HG02973 (cell line): ENCODE measurements around the gene NUBPL.
"Not testable (repeated sequence)": the region's sequence is repeated elsewhere in the genome, so short reads cannot be mapped to it uniquely, and the experiment has no call there.

Experiments
- ATAC-seq: cut with Tn5 transposase; IDR thresholded peaks from one replicate; pipeline ENCODE4 v1.9.1; 2021; ENCODE audit warnings: moderate library complexity; ENCODE audit not compliant: unreplicated experiment

NUBPL gene

DNA sequence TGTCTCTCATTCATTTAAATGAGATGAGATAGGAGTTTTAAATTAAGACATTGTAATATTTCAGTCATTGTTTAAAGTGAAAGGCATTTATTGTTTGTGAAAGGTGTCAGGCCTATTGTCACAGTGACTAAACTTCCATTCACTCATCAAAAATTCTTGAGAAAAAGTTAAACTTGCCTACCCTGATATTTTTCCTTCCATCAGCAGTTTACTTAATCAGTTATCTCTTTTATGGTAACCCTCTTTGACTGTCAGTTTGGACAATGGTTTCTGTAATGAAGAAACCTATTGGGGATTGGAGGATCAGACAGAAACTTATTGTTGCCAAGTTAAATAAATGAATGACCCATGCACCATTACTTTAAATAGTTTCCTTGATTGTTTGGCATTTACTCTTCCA lies 241.6 kb downstream of the NUBPL start:
- ATAC-seq = no peak

DNA sequence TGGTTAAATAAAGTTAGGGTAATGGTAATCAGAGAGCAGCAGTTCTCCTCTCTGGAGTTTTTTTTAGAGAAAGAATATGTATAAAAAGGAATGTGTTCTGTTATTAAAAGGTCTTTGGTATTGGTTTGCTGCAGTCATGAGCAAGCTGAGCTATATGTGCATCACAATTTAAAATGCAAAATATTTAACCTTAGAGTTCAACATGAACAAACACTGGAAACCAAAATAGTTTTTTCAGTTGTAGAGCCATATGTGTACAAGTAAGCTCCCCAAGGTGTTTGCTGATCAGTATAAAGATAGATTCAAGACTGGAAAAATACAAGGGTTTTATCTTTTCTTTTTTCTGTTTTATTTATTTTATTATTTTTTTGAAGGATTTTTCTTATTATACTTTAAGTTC lies 245.0 kb downstream of the NUBPL start:
- no peak for ATAC-seq

DNA sequence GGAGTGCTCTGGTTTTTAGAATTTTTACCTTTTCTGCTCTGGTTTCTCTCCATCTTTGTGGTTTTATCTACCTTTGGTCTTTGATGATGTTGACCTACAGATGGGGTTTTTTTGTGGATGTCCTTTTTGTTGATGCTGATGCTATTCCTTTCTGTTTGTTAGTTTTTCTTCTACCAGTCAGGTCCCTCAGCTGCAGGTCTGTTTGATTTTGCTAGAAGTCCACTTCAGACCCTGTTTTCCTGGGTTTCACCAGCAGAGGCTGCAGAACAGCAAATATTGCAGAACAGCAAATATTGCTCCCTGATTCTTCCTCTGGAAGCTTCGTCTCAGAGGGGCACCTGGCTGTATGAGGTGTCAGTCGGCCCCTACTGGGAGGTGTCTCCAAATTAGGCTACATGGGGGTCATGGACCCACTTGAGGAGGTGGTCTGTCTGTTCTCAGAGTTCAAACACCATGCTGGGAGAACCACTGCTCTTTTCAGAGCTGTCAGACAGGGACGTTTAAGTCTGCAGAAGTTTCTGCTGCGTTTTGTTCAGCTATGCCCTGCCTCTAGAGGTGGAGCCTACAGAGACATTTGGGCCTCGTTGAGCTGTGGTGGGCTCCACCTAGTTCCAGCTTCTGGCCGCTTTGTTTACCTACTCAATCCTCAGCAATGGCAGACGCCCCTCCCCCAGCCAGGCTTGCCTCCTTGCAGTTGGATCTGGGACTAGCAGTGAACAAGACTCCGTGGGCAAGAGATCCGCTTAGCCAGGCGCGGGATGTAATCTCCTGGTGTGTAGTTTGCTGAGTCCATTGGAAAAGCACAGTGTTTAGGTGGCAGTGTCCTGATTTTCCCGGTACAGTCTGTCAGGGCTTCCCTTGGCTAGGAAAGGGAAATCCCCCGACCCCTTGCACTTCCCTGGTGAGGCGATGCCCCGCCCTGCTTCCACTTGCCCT lies 250.8 kb downstream of the NUBPL start:
- not testable (repeated sequence) for ATAC-seq

DNA sequence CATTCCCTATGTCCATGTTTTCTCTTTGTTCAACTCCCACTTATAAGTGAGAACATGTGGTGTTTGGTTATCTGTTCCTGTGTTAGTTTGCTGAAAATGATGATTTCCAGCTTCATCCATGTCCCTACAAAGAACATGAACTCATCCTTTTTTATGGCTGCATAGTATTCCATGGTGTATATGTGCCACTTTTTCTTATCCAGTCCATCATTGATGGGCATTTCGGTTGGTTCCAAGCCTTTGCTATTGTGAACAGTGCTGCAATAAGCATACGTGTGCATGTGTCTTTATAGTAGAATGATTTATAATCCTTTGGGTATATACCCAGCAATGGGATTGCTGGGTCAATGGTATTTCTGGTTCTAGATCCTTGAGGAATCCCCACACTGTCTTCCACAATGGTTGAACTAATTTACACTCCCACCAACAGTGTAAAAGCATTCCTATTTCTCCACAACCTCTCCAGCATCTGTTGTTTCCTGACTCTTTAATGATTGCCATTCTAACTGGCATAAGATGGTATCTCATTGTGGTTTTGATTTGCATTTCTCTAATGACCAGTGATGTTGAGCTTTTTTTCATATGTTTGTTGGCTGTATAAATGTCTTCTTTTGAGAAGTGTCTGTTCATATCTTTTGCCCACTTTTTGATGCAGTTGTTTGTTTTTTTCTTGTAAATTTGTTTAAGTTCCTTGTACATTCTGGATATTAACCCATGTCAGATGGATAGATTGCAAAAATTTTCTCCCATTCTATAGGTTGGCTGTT lies 252.7 kb downstream of the NUBPL start:
- not testable (repeated sequence) for ATAC-seq

DNA sequence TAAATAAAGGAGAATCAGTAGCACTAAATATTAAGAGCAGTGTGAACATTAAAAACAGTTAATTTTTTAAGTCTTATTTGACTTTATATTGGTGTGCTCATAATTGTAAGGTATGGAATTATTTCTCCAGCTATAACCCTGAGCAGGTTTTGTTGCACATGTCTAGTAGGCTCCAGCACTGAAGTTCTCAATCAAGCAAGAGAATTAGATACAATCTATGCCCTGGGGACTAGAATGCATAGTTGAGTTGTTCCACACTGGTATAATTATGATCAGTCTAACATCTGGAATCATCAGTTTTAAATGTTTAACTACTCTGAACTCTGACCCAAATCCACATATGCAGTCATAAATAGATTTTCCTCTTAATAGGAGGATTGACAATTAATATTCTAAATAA lies 258.1 kb downstream of the NUBPL start:
- no peak for ATAC-seq

DNA sequence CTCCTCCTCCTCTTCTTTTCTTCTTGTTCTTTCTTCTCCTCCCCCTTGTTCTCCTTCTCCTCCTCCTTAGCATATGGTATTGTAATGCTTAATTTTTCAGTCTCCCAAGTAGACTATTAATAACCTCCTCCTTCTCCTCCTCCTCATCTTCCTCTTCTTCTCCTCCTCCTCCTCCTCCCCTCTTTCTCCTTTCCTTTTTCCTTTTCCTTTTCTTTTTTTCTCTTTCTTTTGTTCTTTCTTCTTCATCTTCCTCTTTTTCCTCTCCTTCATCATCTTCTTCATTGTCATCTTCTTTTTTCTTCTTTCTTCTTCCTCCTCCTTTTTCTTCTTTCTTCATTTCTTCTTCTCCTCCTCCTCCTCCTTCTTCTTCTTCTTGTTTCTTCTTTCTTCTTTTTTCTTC lies 264.3 kb downstream of the NUBPL start:
- ATAC-seq = no peak

DNA sequence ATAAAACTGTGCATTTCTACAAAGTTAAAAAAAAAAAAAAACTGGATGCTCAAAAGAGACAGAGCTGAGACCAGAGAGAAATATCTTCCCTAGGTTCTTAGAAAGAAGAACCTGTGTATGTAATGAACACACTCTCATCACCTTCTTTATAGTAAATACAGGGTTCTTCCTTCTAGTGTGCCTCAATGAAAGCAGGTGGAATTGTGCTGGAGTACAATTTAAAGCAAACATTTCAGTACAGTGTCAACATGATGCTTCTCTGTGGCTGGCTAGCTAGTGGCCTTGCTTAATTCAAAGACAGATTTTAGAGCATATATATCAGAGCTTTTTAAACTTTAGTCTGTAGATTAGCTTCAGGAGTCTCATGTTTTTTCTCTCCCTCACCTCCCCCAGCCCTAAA lies 266.1 kb downstream of the NUBPL start:
- no peak for ATAC-seq

DNA sequence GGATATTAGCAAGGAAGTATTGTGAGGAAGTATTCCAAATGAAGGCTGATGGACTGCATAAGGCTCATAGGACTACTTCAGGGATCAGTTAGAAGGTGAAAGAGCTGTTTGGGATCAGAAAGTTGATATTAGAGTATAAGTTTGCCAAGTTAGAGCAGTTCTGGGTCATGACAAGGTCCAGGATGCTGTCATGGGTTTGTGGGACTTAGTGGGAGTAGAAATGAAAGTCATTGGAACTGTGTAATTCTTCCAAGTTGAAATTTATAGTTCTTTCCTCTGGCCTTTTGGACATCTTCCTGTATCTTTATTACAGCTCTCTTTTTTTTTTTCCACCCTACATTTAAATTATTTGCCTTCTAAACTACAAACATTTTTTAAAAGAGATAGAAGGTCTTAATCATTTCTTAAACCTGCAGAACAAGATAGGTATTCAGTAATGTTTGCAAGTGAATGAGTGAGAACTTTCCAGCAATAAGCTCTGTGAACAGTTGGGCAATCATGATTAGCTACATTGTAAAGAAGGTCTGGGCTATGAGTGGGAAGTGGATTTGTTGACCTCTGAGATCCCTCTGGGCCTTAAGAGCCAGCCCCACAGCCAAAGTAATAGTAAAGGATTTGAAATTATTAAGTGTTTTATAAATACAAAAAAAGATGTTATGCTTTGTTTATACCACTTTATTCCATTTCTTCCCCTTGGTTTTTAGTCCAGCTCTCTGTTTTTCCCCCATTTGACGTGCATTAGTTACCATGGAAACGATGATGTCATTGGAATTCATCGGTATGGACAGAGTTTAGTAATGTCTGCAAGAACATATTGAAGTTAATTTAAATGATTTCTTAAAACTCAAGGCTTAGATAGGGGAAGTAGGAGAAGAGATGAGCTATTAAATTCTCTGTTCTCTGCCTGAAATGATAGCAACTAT lies 268.0 kb downstream of the NUBPL start:
- no peak for ATAC-seq

DNA sequence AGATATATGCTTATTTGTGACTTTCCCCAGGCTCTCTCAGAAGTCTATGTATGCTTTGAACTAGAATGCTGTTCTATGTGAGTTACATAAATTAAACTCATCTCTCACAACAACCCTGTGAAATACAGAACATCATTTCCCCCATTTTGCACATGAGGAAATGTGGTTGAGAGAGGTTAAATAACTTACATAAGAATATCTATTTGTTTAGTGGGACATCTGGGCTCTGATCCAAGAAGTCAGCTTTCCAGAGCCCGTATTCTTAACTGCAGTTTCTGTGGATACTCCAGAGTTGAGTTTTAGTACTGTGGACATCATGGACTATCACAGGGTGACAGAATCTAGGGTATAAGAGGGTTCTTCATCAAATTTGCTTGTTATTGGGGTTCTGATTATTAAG lies 273.4 kb downstream of the NUBPL start:
- no peak for ATAC-seq

DNA sequence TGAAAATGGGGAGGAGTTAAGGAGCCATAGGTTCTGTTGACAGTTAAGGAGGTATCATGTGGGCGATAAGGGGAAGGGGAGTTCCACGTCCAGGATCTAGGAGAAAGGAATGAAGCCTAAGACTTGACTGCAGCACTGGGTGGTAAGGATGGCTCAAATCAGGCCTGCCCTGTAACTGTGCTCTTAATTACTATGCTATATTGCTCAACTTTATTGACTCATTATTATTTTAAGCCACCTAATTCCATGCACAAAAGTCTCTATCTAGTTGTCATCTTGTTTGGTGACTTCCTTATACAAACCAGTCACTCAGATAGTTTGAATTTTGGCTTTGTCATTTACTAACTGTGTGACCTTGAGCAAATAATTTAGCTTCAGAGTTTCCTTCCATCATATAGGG lies 273.8 kb downstream of the NUBPL start:
- ATAC-seq = no peak

DNA sequence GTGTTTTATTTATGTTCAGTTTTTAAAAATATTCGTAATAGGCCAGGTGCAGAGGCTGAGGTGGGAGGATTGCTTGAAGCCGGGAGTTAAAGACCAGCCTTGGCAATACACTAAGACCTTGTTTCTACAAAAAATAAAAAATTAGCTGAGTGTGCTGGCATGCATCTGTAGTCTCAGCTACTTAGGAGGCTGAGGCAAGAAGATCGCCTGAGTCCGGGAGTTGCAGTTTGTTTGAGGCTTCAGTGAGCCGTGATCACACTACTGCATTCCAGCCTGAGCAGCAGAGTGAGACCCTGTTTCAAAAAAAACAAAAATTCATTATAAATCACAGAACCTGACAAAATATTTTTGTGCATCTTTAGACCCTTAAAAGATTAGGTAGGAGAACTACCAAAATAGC lies 275.8 kb downstream of the NUBPL start:
- no peak for ATAC-seq

DNA sequence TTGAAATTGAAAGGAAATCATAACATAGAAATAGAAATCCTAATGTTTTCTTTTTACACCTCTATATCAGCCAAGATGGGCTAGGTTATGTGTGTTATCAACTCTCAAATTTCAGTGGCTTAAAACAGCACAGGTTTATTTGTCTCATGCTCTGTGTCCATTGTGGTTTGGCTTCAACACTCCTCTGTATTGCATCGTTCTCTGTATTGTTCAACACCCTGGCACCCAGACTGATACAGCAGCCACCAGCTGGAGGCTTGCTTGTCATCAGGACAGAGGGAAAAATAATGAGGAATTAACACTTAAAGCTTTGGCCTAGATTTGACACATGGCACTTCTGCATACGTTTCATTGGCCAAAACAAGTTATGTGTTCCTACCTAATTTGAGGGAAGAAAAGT lies 281.7 kb downstream of the NUBPL start:
- no peak for ATAC-seq

DNA sequence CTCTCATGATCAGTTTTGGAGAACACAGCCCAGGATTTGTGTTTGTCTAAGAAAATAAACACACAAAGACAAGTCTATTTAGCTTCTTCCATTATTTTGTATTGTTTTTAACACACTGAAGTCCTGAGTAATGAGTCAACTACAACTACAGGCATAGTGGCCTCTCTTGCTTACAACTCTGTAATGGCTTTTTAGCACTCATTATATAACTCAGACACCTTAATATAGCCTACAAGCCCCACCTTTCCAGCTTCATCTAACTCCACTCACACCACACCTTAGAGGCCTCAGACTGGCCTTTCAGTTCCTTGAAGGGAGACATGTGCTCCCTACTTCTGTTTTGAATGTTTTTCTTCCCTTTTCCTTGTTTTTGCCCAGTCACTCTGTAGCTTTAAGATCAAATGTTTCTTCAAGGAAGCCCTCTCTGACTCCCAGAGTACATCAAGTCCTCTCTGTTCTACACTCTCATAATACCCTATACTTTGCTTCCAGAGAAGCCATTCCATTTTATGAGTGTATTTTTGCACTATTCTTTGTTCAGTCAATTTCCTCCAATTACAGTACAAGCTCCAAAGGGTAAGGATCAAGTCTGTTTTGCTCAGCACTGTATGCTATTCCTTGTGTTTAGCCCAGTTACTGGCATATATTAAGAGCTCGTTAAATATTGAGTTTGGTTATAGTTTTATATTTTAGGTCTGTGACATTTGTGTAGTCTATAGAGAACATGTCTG lies 282.3 kb downstream of the NUBPL start:
- ATAC-seq = no peak

DNA sequence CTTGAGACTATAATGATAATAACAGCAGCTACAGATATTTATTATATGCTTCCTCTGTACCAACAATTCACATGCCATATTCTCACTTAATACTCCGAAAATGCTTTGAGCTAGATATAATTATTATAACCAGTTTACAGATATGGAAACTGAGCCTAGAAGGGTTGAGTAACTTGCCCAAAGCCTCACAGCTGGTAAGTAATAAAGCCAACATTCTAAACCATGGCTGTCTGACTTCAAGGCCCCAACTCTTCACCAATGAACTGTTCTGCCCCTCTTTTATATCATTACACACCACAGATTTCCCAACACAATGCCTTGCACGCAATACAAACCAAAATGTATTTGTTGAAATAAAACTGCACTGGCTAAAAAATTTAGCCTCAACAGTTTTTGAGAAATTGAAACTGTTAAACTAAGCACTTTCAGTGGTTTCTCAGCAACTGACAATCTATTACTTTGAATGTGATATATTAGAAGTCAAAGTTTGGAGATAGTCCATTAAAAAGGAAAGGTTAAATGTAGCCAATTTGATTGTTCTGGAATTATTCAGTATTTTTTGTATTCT lies 293.4 kb downstream of the NUBPL start:
- no peak for ATAC-seq

DNA sequence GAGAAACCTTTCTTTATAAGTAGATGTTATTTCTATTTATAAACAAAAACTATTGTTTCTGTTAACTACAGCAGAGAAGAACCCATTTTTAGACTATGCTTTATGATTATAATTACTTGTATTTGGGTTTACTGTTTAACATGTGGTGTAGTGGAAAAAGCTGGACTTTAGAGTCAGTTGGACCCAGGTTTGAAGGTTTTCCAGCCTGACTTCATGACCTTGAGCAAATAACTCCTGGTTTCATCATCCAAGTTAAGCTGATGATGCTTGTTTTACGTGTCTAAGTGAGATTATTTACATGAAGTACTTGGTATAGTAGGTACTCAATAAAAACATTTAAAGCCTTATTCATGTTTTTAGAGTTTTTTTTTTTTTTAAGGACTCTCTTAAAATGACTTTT lies 294.1 kb downstream of the NUBPL start:
- ATAC-seq = no peak

DNA sequence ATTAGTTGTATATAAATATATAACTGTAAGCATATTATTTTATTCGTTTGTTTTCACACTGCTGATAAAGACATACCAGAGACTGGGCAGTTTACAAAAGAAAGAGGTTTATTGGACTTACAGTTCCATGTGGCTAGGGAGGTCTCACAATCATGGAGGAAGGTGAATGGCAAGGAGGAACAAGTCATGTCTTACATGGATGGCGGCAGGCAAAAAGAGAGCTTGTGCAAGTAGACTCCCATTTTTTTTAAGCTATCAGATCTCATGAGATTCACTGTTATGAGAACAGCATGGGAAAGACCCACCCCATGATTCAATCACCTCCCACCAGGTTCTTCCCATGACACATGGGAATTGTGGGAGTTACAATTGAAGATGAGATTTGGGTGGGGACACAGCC lies 294.8 kb downstream of the NUBPL start:
- ATAC-seq = not testable (repeated sequence)

DNA sequence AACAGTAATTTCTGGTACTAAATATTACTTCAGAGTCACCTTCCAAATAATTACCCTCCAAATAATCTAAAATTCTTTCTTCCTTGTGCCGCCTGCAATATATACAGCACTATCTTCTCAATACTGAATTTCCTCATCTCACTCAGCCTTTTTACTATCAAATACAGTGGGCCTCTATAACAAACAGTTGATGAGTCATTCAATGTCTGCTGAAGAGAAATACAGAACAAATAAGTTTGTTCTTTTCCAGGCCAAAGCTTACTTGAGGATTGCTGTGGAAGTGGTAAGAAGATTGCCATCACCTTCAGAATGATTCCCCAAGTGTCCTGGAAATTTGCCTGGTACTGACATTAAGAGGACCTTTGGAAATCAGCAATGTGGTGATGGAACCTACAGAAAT lies 297.7 kb downstream of the NUBPL start:
- no peak for ATAC-seq

DNA sequence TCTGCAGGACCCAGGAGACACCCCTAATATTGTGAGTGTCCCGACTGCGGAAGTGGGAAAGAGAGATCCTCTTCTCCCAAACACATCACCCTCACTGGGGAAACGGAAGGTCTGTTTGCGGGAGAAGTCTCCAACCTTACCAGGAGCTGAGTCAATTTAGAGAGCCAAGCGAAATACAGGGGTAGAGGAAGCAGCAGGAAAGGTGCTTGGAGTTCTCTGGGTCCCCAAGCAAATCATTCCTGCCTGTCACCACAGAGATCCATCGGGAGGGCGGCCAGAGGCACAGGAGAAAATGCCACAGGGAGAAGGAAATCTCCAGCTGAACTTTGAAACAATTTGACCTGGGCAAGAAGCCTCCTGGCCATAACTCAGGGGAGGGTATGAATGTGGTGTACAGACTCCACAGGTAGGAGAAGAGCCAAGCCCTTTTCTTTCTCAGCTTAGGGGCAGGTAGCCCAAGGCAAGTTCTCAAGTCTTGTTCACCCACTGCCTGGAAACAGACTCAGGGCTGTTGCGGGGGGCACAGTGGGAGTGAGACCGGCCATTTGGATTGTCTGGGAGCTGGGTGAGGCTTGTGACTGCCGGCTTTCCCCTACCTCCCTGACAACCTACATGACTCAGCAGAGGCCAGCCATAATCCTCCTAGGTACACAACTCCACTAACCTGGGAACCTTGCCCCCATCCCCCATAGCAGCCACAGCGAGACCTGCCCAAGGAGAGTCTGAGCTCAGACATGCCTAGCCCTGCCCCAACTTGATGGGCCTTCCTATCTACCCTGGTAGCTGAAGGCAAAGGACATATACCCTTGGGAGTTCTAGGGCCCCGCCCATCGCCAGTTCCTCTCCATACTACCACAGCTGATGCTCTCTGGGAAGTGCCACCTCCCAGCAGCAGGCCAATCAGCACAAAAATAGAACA lies 304.0 kb downstream of the NUBPL start:
- no peak for ATAC-seq

DNA sequence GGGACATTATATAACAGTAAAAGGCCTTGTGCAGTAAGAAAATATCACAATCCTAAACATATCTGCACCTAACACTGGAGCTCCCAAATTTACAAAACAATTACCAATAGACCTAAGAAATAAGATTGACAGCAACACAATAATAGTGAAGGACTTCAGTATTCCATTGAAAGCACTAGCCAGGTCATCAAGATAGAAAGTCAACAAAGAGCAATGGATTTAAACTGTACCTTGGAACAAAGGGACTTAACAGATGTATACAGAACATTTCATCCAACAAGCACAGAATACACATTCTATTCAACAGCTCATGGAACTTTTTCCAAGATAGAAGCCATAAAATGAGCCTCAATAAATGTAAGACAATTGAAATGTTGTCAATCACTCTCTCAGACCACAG lies 306.4 kb downstream of the NUBPL start:
- ATAC-seq = no peak
